Activated CD8-positive, alpha-beta T cell treated with anti-CD3 and anti-CD28 coated beads for 36 hours (primary cell): ENCODE data around the gene EYA4. TPM values are rescaled to one million over a fixed set of nuclear protein-coding genes. Genes with fewer than 3 reads are reported as not detected.

Source experiments
- ATAC-seq: fragments of 200-7000 bp; cut with Tn5 transposase; one replicate; pipeline ENCODE4 v1.10.0; 2021; ENCODE audit warnings: mild to moderate bottlenecking, moderate library complexity
- CTCF ChIA-PET: fragments of 350-600 bp; sonication (Branson Sonifier 250); formaldehyde crosslinking; loops from one replicate; lab custom pipeline; 2021; ENCODE audit warnings: antibody characterized with exemption; lab: Charles Lee
- POLR2A ChIA-PET: fragments of 350-600 bp; sonication (Branson Sonifier 250); formaldehyde crosslinking; loops from one replicate; lab custom pipeline; 2021; ENCODE audit warnings: antibody characterized with exemption; lab: Charles Lee
- DNase-seq: peaks from one replicate; pipeline ENCODE4 v3.0.0-alpha.2; 2020
- H3K27ac Mint-ChIP-seq: one replicate; pipeline ENCODE4 v1.8.0; 2021; ENCODE audit warnings: mild to moderate bottlenecking, mixed read lengths
- H3K27me3 Mint-ChIP-seq: one replicate; pipeline ENCODE4 v1.8.0; 2021; ENCODE audit warnings: mixed read lengths
- H3K36me3 Mint-ChIP-seq: one replicate; pipeline ENCODE4 v1.8.0; 2021; ENCODE audit warnings: low read depth, mixed read lengths
- H3K4me1 Mint-ChIP-seq: one replicate; pipeline ENCODE4 v1.8.0; 2021; ENCODE audit warnings: low read depth, mixed read lengths
- H3K4me3 Mint-ChIP-seq: one replicate; pipeline ENCODE4 v1.8.0; 2021; ENCODE audit warnings: mild to moderate bottlenecking, moderate library complexity, mixed read lengths
- H3K9me3 Mint-ChIP-seq: one replicate; pipeline ENCODE4 v1.8.0; 2021; ENCODE audit warnings: mixed read lengths
- CTCF ChIP-seq: fragments of 200-600 bp; IDR thresholded peaks from one replicate; pipeline ENCODE4 v1.8.0; 2022; ENCODE audit warnings: antibody characterized with exemption, mild to moderate bottlenecking
- intact Hi-C: fragments of 100-400 bp; cut with micrococcal nuclease; formaldehyde crosslinking; loops from one replicate; pipeline ENCODE4 v1.10.0; 2022
- total RNA-seq, 2 experiments: library from RNA; stranded (reverse); gene quantifications; one replicate each; pipeline ENCODE4 v1.2.3, GENCODE V29; 2021

The EYA4 gene
- total RNA-seq, 2 experiments from 2014 or later = not detected

GRCh38 chr6:133512410-133513016, 271.4 kb downstream of the EYA4 start:
- peak; percentile 55 for DNase-seq
- Mint-ChIP-seq H3K4me3 (no peak overlapping the region), H3K9me3 (no peaks in the 10 kb centered on the region), H3K4me1 (no peaks in the 10 kb centered on the region), H3K27ac (no peak overlapping the region), H3K36me3 (no peaks in the 10 kb centered on the region), H3K27me3 (peaks cover 1% of the 10 kb centered on the region)
- intact Hi-C loops = no loop called here
- no peak for ATAC-seq
- CTCF ChIA-PET = interaction anchor here (0.9 to 1.2 kb wide), 4 partner anchors 18 to 328 kb away, joined by 3 to 4 read pairs (median 3); no protein-coding TSS in a partner anchor
- TF ChIP-seq CTCF = peak; percentile 41
- POLR2A ChIA-PET = no interaction called here

- Mint-ChIP-seq H3K4me3 (no peak overlapping the region), H3K9me3 (no peaks in the 10 kb centered on the region), H3K4me1 (no peaks in the 10 kb centered on the region), H3K27me3 (no peaks in the 10 kb centered on the region), H3K36me3 (no peaks in the 10 kb centered on the region), H3K27ac (no peak overlapping the region)
- no peak for DNase-seq
- intact Hi-C loops = no loop called here
- ChIA-PET CTCF (no interaction called here), POLR2A (no interaction called here)
- ATAC-seq = no peak
- no peak for TF ChIP-seq CTCF
These were observed 282.7 kb downstream of the EYA4 start for GRCh38 chr6:133523816-133524215.

- Mint-ChIP-seq H3K27me3 (no peaks in the 10 kb centered on the region), H3K4me1 (no peaks in the 10 kb centered on the region), H3K4me3 (no peak overlapping the region), H3K27ac (no peak overlapping the region), H3K9me3 (no peaks in the 10 kb centered on the region), H3K36me3 (no peaks in the 10 kb centered on the region)
- DNase-seq (no peak), ATAC-seq (no peak)
- ChIA-PET CTCF (no interaction called here), POLR2A (no interaction called here)
- TF ChIP-seq CTCF = no peak
- intact Hi-C loops = no loop called here
These were observed 285.3 kb downstream of the EYA4 start for GRCh38 chr6:133526436-133526835.

- no peaks in the 10 kb centered on the region for H3K36me3 Mint-ChIP-seq
- ATAC-seq (no peak), DNase-seq (no peak)
- H3K27me3 Mint-ChIP-seq = peaks cover 1% of the 10 kb centered on the region
- no peaks in the 10 kb centered on the region for H3K4me1 Mint-ChIP-seq
- intact Hi-C loops = no loop called here
- no peak overlapping the region for H3K27ac Mint-ChIP-seq
- CTCF ChIA-PET = no interaction called here
- no peak for TF ChIP-seq CTCF
- POLR2A ChIA-PET = no interaction called here
- H3K9me3 Mint-ChIP-seq = no peaks in the 10 kb centered on the region
- H3K4me3 Mint-ChIP-seq = no peak overlapping the region
These were observed 287.4 kb downstream of the EYA4 start for GRCh38 chr6:133528566-133528965.

- TF ChIP-seq CTCF = no peak
- no peak for ATAC-seq
- H3K27ac Mint-ChIP-seq = no peak overlapping the region
These were observed 291.8 kb downstream of the EYA4 start for GRCh38 chr6:133532908-133533307.

More at GRCh38 chr6:133532908-133533307, 291.8 kb downstream of the EYA4 start:
- Mint-ChIP-seq H3K27me3 (peaks cover 1% of the 10 kb centered on the region), H3K4me3 (no peak overlapping the region), H3K36me3 (no peaks in the 10 kb centered on the region), H3K9me3 (no peaks in the 10 kb centered on the region), H3K4me1 (no peaks in the 10 kb centered on the region)
- no peak for DNase-seq
- ChIA-PET POLR2A (interaction anchor here (0.7 kb wide), 1 partner anchor 545 kb away, joined by 3 read pairs; no protein-coding TSS in a partner anchor), CTCF (interaction anchor here (1.0 kb wide), 1 partner anchor 19 kb away, joined by 3 read pairs; no protein-coding TSS in a partner anchor)
- intact Hi-C loops = no loop called here
